Stimulated activated CD4-positive, alpha-beta T cell treated with anti-CD3 and anti-CD28 coated beads, TNF-alpha, amount 100 ng/mL, for 24 hours (primary cell): ENCODE measurements around the gene FBXL19.
"Not testable (repeated sequence)": the region's sequence is repeated elsewhere in the genome, so short reads cannot be mapped to it uniquely, and the experiment has no call there.

Experiments
- DNase-seq, 3 experiments: peaks; one replicate each; pipeline ENCODE4 v3.0.0-alpha.2; 2020; ENCODE audit warnings: low read depth in 3 of 3

FBXL19 gene

DNA sequence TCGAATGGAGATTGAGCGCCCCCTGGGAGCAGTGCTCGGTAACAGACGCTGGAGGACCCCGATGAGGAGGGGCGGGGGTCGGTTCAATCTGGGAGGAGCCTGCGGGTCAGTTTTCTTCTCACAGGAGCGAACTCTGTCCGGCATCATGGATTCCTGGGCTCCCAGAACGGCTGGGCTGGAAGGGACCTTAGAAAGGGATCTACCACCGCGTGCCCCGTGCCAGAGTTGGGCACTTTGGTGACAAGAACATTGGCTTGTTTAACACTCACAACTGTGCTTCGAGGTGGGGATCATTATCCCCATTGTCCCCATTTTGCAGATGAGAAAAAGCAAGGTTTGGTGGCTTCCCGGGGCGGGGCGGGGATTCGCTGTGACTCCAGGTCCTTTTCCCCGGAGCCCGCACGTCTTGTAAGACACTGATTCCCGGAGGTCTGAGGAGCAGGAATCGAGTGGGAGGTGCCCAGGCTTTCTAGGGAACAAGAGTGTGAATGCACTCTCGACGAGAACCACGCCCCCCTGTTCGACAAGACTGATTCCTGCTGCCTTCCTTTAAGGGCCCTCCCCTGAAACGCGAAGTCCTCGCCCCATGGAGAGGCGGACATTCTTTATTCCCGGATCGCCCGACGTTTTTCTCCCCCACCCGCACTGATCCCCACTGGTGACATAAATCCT, 1.5 kb upstream of the FBXL19 start:
- DNase-seq = peak; percentile 73 to 88 (median 76)

DNA sequence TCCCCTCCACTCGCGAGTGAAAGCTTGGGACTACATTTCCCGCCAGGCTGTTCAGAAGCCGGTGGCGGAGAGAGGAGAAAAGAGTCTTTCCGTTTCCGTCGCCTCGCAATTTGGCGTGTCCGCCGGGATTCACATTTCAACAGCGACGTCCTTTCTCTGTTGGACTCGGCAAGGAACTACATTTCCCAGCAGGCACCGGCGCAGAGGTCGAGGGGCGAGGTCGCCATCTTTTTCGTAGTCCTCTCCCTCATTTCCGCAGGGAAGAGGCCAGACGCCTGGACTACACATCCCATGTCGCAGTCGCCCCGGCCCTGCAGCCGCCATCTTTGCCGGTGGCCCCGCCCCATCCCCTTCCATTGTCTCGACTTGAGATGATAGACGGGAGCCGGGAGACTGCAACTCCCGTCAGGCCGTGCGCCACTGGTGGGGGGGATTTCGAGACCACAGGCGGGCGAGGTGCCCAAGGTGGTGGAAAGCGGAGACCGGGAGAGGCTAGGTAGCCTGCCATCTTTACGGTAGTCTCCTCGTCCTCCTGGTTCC, 882 bp upstream of the FBXL19 start:
- DNase-seq = peak; percentile 99 to 100 (median 99)

DNA sequence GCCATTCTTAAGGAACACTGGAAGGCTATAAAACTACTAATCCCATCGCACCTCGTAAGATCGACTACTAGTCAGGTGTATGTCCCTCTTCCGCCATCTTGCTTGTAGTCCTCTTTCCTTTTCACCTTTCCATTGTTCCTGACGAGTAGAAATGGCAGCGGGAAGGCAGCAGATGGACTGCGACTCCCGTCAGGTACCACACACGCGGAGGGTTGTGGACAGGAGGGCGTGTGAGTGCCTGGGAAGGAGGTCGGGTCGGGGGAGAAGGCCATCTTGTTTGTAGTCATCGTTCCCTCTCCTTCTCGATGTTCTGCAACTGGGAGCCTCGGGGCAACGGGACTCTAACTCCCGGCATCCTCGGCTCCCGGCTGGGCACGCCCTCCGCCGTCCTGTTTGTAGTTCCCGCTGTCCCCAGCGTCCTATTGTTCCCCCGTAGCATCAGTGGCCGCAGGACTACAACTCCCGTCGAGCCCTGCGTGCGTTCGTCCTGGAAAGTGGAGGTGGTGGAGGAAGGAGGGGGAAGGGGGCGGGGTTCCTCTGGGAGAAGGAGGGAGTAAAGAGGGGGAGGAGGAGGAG, 324 bp upstream of the FBXL19 start:
- DNase-seq = peak; percentile 91 to 97 (median 96)

DNA sequence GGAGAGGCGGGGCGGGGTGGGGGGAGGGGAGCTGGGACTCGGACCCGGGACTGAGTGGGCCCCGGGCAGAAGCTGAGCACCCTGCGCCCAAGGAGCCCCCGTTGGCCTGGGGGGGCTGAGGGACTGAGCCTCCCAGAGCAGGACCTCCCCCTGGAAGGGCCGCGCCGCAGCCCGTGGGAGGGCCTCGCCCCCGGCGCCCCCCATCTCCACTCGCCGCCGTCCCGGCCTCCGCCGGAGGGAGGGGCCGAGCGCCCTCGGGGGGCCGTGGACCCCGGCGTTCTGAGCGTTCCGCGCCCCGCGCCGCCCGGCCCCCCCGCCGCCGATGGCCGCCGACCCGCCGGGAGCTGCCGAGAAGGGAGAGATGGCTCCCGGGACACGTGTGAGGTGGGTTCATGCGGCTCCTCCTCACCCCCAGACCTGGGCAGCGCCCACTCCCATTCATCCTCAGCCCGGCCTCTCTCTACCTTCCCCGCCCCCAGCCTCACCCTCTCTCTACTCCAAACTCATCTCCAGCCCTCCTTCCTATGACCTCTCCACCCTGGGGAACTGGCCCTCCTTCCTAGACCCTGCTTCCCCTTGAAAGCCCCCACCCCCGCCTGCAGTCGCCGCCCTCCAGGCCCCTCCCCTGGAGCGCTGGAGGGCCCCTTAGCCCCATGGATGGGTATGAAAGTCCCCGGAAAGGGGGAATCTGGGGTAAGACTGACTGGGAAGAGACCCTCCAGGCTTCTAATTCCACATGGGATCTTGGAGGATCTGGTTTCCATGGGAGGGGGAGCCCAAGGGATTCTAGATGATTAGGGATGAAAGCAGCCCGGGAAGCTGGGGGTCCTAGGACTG, 922 bp downstream of the FBXL19 start:
- DNase-seq = no peak

DNA sequence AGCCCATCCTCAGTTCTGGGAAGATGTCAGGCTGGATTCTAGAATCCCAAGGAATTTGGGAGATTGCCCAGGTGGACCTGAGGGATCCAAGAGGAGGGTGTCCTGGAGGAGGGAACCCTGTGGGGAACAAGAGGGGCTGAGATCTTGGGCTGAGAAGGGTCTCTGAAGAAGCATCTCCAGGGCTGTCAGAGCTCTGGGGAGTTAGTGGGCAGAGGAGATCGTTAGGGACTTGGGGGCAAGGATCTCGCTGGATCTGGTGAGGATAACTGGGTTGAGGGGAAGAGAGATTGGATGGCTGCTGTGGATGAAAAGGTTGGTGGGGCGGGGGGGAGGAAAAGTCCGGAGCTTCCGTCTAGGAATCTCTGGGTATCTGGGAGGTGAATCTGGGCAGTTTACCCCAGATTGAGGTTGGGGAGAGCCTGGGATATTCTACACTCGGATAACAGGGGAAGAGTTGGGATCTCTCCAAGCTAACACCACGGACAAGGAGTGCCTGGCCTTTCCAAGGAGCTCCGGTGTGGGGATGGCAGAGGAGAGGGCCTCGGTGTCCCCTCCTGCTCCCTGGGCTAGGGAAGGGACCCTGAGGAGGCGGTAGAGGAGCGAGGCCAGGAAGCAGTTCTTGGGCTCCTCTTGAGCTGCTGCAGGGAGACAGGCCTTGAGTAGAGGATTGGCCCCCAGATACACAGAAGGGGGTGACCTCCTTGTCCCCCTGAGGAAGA, 1.7 kb downstream of the FBXL19 start:
- no peak for DNase-seq

DNA sequence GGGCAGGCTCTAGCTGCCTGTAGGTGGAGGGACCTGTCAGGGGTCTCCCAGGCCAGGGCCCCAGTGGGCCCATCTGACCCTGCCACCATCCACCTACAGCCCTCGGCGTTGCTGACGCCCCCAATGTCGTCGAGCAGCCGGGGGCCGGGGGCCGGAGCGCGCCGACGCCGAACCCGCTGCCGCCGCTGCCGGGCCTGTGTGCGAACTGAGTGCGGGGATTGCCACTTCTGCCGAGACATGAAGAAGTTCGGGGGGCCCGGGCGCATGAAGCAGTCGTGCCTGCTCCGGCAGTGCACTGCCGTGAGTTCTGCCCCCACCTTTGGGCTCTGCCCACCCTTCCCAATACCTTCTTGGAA, 2.2 kb downstream of the FBXL19 start:
- no peak for DNase-seq

DNA sequence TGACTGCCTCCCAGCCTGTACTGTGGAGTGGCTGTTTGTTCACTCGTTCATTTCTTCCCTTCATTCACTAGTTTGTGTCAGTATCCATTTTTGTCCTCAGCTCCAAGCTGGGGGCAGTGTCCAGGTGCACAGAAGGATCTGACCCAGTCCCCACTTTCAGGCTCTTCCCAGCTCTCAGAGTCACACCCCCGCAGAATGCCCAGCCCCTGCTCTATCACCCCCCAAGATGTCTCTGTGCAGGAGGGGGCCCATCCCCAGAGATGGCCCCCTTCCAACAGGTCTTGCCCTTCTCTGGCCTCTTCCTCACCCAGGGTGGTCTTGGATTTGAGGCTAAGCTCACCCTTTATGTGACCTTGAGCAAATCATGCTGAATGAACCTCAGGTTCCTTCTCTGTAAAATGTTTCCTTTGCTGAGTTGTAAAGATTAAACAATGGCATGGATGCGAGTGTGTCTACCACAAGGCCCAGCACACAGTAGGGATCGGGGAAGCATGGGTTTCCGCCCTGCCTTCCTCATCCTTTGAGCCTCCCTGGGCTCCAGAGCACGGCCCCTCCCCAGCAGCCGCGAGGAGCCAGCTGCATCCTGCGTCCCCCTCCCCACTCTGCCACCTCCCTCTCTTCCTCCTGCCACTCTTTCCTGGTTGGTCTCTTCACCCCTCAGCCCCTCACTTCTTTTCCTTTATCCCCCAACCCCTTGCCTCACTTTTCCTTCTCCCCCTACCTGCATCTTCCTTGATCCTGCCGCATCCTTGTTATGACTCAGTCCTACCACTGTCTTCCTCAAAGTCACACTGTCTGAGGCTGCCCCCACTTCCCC, 2.8 kb downstream of the FBXL19 start:
- no peak for DNase-seq

DNA sequence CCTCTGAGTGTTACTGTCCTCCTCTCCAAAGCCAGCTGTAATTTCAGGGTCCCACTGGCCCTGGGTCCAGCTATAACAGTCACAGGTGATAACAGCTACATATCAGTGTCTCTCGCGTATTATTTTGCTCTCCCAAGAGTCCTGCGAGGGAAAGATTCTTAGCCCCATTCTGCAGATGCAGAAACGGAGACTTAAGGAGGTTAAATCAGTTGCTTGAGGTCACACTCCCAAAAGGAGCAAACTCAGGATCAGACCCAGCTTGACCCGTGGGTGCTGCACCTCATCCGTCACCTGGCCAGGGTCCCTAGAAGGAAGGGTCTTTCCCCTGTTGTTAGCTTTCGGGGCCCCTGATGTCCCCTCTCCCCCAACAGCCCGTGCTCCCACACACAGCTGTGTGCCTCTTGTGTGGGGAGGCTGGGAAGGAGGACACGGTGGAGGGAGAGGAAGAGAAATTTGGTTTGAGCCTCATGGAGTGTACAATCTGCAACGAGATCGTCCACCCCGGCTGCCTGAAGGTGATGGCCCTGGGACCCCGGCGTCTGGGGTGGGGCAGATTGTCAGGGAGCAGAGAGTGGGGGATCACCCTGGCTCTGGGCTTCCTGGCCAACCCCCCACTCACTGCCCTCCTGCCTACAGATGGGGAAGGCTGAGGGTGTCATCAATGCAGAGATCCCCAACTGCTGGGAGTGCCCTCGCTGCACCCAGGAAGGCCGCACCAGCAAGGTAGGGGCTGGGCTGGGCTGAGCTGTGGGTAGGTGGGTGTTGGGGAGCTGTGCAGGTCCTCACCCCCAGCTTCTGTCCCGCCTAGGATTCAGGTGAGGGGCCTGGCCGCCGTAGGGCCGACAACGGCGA, 3.8 kb downstream of the FBXL19 start:
- no peak for DNase-seq

DNA sequence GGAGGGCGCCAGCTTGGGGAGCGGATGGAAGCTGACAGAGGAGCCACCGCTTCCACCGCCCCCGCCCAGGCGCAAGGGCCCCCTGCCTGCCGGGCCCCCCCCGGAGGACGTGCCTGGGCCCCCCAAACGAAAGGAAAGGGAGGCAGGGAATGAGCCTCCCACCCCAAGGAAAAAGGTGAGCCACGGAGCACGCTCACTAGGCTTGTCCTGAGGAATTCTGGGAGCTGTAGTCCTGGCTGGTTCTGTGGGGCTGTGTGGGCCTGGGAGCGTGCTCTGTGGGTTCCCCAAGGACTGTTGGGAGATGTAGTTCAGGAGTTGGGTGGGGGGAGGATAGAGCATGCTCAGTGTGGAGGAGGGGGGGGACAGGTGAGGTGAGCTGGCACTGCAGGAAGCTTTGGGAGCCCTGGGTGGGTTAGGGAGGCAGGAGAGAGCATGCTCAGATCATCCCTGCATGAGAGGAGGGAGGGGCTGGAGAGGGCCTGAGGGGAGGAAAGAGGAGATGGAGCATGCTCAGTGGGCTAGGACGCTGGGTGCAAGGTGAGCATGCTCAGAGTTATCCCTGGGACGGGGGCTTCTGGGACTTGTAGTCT, 4.5 kb downstream of the FBXL19 start:
- DNase-seq = peak in 1 of 3 experiments; percentile 35

DNA sequence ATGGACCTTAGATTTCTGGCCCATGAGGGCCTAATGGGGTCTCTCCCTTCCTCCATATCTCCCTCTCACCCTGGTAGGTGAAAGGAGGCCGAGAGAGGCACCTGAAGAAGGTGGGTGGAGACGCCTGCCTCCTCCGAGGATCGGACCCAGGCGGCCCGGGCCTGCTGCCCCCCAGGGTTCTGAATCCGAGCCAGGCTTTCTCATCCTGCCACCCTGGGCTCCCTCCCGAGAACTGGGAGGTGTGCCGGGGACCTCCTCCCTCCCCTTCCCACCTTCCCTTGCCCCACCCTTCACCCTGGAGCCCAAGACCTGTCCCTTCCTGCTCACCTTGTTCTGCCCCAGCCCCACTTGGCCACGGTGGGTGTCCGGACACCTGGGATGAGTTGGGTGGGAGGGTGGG, 5.0 kb downstream of the FBXL19 start:
- no peak for DNase-seq

DNA sequence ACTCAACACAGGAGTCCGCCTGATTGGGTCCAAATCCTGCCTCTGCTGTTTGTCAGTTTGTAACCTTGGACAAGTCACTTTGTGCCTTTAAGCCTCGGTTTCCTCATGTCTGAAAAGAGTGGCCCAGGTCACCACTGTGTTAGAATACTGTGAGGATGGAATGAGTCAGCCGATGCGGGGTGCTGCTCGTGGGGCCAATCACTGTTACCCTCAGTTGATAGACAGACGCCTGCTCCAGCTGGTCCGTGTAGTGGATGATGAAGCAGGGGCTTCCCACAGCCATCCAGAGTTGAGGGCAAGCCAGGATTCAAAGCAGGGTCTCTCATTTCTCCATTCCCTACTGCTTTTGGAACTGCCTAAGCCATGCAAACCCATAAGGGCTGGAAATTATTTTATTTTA, 5.8 kb downstream of the FBXL19 start:
- DNase-seq = no peak

DNA sequence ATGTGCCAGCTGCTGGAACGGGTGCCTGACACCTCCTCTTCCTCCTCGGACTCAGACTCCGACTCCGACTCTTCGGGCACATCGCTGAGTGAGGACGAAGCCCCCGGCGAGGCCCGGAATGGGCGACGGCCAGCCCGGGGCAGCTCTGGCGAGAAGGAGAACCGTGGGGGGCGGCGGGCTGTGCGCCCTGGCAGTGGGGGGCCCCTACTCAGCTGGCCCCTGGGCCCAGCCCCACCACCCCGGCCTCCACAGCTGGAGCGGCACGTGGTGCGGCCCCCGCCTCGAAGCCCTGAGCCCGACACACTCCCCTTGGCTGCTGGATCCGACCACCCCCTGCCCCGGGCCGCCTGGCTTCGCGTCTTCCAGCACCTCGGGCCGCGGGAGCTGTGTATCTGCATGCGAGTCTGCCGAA, 6.8 kb downstream of the FBXL19 start:
- DNase-seq = no peak

DNA sequence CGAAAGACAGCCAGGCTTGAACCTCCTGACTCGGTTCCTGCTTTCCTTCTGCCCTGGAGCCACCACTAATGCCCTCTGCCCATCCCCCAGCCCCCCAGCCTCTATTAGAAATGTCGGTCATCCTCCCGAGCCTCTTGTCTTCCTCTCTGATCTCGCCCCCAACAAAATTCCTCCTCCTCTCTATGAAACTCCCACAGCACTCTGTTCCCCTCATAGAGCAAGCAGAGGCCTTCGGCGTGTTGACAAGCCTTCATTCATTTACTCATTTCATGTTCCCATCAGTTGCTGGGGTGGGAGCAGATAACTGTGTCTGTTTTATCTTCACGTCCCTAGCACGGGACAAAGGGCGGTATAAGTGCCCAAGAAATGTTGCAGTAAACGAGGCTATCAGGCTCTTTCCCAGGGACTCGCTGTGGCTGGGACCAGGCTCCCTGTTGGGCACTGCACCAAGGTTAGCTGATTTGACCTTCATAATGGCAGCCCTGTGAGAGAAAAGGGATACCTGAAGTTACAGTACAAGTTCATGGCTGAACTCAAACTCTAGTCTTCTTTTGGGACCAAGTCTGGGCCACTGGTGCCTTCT, 7.8 kb downstream of the FBXL19 start:
- no peak for DNase-seq

DNA sequence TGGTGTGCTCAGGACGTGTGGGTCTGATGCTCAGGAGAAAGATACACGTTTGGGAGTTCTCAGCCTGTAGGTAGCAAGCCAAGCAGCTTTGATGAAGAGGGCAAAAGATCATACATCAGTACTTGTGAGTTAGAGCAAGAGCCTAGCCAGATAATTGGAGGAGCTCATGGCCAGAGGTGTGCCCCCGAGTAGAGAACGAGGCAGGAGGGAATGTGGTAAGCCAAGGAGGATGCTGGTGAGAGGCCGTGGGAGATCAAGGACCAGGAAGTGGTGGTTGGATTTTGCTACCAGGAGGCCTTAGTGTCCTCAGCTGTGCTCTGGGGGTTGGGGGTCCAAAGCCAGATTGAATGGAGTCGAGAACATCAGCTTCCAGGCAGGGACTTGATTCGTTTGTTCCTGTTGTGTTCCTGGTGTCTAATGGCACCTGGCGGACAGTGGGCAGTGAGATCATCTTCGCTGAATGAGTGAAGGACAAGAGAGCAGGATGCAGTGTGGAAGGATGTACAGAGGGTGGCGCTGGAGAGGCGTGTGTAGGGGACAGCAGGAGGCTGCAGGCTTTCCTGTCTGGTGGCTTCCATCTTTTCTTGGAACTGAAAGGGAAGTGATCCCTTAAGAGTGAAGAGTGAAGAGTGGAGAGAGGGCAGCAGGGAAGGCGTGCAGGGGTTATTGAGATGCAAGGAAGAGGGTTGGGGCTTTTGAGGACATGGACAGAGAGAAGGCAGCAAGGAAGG, 11.6 kb downstream of the FBXL19 start:
- no peak for DNase-seq

DNA sequence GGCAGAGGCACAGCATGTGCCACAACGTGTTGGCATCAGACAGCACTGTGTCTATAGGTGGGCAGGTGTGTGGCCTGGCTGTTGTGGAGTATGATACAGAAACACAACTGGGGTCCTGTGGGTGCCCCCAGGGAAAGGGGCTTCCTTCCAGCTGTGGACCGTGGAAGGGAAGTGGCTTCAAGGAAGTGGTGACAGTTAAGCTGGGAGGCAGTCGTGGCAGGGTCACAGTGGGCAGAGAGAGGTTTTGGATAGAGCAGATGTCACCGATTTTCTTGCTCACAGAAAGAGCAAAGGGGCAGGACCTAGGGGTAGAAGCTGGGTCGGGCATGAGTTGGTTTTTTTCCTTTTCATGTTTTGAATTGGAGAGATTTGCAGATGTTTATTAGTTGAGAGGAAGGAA, 14.3 kb downstream of the FBXL19 start:
- DNase-seq = no peak

DNA sequence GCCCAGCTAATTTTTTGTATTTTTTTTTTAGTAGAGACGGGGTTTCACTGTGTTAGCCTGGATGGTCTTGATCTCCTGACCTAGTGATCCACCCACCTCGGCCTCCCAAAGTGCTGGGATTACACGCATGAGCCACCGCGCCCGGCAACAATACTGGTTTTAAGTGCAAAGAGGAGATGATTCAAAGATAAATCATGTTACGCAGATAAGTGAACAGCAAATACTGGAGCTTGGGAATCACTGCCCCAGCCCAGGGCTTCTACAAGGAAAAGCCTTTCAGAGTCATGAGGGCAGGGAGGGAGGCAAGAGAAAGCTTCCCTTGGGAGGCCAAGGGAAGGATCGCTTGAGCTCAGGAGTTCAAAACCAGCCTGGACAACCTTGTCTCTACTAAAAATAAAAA, 16.2 kb downstream of the FBXL19 start:
- DNase-seq = not testable (repeated sequence)

DNA sequence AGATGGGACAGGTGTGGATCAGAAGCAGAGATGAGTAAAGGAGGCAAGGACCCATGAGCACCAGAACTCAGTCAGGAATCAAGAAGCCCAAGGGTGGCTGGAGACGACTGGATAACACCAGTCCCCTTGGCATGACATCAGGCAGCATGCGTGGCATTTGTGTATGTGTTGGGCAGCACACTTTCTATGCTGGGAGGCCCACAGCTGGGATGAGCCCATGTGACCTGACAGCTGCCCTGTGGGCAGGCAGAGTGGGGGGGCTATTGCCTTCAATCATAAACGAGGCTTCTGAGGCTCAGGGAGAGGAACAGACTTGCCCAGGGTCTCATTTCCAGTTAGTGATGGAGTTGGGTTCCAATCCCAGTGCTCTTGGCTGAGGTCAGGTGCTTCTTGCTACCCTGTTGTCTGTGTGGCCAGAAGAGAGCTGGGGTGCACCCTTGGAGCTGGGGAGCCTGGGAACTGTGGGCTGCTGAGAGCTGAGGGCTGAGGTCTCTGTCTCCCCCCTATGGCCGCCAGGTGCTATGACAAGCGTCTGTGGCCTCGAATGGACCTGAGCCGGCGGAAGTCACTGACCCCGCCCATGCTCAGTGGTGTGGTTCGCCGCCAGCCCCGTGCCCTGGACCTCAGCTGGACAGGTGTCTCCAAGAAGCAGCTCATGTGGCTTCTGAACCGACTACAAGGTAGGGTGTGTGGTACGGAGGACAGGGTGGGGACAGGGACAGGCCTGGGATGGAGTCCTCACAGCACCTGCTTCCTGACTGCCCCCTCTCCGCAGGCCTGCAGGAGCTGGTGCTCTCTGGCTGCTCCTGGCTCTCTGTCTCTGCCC, 18.4 kb downstream of the FBXL19 start:
- peak in 1 of 3 experiments; percentile 62 for DNase-seq

DNA sequence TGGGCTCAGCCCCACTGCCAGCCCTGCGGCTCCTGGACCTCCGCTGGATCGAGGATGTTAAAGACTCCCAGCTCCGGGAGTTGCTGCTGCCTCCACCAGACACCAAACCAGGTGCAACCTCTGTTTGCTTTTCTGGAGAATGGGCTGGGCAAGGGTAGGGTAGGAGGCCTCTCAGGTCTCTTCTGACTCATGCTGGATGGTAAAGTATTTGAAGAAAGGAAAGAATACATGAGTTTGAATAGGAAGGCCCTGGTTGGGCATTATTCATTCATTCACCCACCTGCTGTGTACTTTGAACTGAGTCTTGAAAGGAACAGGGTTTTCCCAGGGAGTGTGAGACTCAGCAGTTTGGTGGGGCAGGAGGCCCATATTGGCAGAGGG, 19.0 kb downstream of the FBXL19 start:
- no peak for DNase-seq
